Activated B cell treated with CpG ODN at 0.5 μM for 24 hours (primary cell): Measurements from ENCODE around the gene OMA1. TPM values are rescaled to one million over a fixed set of nuclear protein-coding genes. Genes with fewer than 3 reads are reported as not detected.

Experiments used
- ATAC-seq: fragments of 200-7000 bp; cut with Tn5 transposase; one replicate; pipeline ENCODE4 v1.10.0; 2021; ENCODE audit warnings: low read depth, mild to moderate bottlenecking, moderate library complexity
- CTCF ChIA-PET: fragments of 350-600 bp; sonication (Branson Sonifier 250); formaldehyde crosslinking; loops from one replicate; lab custom pipeline; 2021; ENCODE audit warnings: antibody characterized with exemption; lab: Charles Lee
- POLR2A ChIA-PET: fragments of 350-600 bp; sonication (Branson Sonifier 250); formaldehyde crosslinking; loops from one replicate; lab custom pipeline; 2021; ENCODE audit warnings: antibody characterized with exemption; lab: Charles Lee
- DNase-seq: peaks from one replicate; pipeline ENCODE4 v3.0.0; 2022
- H3K27ac Mint-ChIP-seq: one replicate; pipeline ENCODE4 v1.8.0; 2020; ENCODE audit warnings: mixed read lengths
- H3K27me3 Mint-ChIP-seq: one replicate; pipeline ENCODE4 v1.8.0; 2021; ENCODE audit warnings: mixed read lengths
- H3K36me3 Mint-ChIP-seq: one replicate; pipeline ENCODE4 v1.8.0; 2021; ENCODE audit warnings: low read depth, mixed read lengths
- H3K4me1 Mint-ChIP-seq: one replicate; pipeline ENCODE4 v1.8.0; 2021; ENCODE audit warnings: mixed read lengths
- H3K4me3 Mint-ChIP-seq: one replicate; pipeline ENCODE4 v1.8.0; 2020; ENCODE audit warnings: mild to moderate bottlenecking, mixed read lengths
- H3K9me3 Mint-ChIP-seq: one replicate; pipeline ENCODE4 v1.8.0; 2020; ENCODE audit warnings: mixed read lengths
- intact Hi-C: fragments of 100-400 bp; cut with micrococcal nuclease; formaldehyde crosslinking; loops from one replicate; pipeline ENCODE4 v1.15.1; 2024
- total RNA-seq: library from RNA; stranded (reverse); gene quantifications from 2 replicates; pipeline ENCODE4 v1.2.3, GENCODE V29; 2022
- TF ChIP-seq, protein P1 (sequence below): fragments of 200-600 bp; IDR thresholded peaks from one replicate; pipeline ENCODE4 v1.8.0; 2022; ENCODE audit warnings: antibody characterized with exemption, mild to moderate bottlenecking

Gene OMA1
- total RNA-seq, 1 donor from 2014 or later = 48.7 TPM

DNA sequence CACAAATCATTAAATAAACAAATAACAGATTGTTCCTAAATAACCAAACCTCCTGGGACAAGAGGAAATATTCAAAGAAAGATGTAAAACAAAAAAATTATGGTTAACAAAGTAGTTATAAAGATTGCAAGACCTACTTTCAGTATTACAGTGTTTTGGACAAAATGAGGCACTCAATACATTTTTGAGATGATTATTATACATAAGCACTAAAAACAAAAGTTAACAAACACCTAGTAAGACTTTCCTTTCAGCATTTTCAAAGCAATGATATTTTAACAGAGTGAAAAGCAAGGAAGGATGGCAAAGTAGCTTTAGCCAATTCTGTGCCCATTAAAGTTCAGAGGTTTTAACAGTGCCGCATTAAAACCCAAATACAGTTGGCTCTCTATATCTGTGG, 17.2 kb downstream of the OMA1 start:
- Mint-ChIP-seq H3K27ac (no peak overlapping the region), H3K27me3 (no peaks in the 10 kb centered on the region), H3K4me1 (peaks cover 8% of the 10 kb centered on the region), H3K9me3 (no peaks in the 10 kb centered on the region), H3K36me3 (peaks cover 33% of the 10 kb centered on the region), H3K4me3 (no peak overlapping the region)
- CTCF ChIA-PET = no interaction called here
- POLR2A ChIA-PET = no interaction called here
- ATAC-seq (no peak), DNase-seq (no peak)
- intact Hi-C loops = no loop called here
- TF ChIP-seq, protein P1, sequence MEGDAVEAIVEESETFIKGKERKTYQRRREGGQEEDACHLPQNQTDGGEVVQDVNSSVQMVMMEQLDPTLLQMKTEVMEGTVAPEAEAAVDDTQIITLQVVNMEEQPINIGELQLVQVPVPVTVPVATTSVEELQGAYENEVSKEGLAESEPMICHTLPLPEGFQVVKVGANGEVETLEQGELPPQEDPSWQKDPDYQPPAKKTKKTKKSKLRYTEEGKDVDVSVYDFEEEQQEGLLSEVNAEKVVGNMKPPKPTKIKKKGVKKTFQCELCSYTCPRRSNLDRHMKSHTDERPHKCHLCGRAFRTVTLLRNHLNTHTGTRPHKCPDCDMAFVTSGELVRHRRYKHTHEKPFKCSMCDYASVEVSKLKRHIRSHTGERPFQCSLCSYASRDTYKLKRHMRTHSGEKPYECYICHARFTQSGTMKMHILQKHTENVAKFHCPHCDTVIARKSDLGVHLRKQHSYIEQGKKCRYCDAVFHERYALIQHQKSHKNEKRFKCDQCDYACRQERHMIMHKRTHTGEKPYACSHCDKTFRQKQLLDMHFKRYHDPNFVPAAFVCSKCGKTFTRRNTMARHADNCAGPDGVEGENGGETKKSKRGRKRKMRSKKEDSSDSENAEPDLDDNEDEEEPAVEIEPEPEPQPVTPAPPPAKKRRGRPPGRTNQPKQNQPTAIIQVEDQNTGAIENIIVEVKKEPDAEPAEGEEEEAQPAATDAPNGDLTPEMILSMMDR = no peak

DNA sequence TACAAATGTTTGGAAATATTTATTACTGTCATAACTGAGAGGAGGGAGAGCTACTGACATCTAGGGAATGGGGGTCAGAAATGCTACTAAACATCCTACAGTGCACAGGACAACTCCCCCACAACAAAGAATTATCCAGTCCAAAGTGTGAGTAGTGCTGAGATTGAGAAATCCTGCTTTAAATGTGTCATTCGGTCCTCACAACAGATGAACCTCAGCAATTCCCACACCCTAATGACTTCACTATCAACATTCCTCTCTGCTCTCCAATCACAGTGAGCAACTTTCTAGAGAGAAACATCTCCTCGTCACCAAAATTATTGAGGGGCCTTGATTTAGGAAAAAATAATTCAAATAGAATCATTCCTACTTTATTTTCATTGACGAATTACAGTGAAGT, 18.0 kb downstream of the OMA1 start:
- POLR2A ChIA-PET = no interaction called here
- intact Hi-C loops = no loop called here
- Mint-ChIP-seq H3K9me3 (no peaks in the 10 kb centered on the region), H3K27ac (no peak overlapping the region), H3K4me1 (peaks cover 8% of the 10 kb centered on the region), H3K36me3 (peaks cover 40% of the 10 kb centered on the region), H3K27me3 (no peaks in the 10 kb centered on the region), H3K4me3 (no peak overlapping the region)
- TF ChIP-seq, protein P1 = no peak
- CTCF ChIA-PET = interaction anchor here (0.8 to 2.3 kb wide), 2 partner anchors 12 to 124 kb away, joined by 3 to 8 read pairs; no protein-coding TSS in a partner anchor
- no peak for DNase-seq
- ATAC-seq = no peak

DNA sequence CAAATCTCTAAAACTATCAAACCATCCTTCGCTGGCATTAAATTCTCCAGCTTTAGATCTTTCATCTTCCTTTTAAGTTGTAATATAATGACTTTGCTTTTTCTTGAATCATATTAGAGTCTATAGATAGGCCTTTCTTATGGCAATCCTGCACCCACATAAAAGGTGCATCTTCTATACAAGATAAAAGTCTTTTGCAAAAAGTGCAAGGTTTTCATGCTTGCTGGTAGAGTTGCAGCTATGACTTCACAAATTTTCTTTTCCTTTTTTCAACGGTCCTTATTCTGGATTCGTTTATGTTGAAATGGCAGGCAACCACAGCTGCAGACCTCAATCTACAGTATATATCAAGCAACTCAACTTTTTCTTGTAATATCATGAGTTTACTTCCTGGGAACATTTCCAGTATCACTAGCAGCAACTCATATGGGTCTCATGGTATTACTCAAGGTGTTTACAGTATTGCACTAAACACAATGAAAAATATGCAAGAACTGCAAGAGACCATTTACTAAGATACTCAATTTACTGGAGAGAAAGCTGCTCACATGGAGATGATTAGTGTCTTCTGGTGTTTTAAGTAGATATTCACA, 22.1 kb downstream of the OMA1 start:
- no peak for DNase-seq
- TF ChIP-seq, protein P1 = no peak
- ATAC-seq = no peak
- no peak overlapping the region for H3K27ac Mint-ChIP-seq
- CTCF ChIA-PET = interaction anchor here (1.0 kb wide), 1 partner anchor 9 kb away, joined by 4 read pairs; no protein-coding TSS in a partner anchor
- no peaks in the 10 kb centered on the region for H3K4me1 Mint-ChIP-seq
- POLR2A ChIA-PET = interaction anchor here (0.5 kb wide), 1 partner anchor 160 kb away, joined by 6 read pairs; no protein-coding TSS in a partner anchor
- no peaks in the 10 kb centered on the region for H3K27me3 Mint-ChIP-seq
- H3K4me3 Mint-ChIP-seq = no peak overlapping the region
- intact Hi-C loops = no loop called here
- H3K36me3 Mint-ChIP-seq = peaks cover 65% of the 10 kb centered on the region
- no peaks in the 10 kb centered on the region for H3K9me3 Mint-ChIP-seq

DNA sequence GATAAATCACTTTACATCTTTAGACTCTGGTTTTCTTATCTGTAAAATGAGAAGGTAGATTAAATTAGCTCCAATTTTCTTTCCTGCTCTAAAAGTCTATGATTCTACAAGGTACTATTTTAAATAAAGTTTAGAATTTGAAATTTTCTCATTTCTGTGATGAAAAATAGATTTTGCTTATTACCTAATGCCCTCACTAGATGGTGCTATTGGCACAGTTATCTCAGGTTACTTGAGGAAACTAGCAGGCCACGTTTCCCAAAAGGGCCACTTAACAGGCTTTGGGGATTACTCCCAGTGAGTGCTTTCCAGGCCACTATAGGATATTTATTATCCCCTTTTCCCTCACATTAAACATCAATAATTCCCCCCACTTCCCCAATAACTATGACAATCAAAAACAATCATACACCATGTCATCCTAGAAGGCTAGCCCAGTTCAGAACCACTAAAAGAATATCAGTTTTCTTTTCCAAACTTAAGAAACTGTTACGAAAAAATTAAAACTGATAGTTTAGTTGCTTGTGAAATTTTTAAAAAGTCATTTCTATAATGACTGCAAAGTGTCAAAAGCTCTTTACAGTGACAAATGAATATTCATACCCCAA, 30.6 kb downstream of the OMA1 start:
- ATAC-seq (peak; percentile 52), DNase-seq (no peak)
- H3K9me3 Mint-ChIP-seq = peaks cover 2% of the 10 kb centered on the region
- intact Hi-C loops = loop anchor here (1.0 kb wide), 4 partner anchors 30 to 1431 kb away; partner anchors contain the start of gene OMA1
- peaks cover 2% of the 10 kb centered on the region for H3K4me1 Mint-ChIP-seq
- TF ChIP-seq, protein P1 = peak; percentile 65
- H3K27ac Mint-ChIP-seq = peak overlapping the region; percentile 36
- CTCF ChIA-PET = interaction anchor here (0.7 to 6.0 kb wide), 18 partner anchors 8 to 1432 kb away, joined by 3 to 73 read pairs (median 4); partner anchors contain the start of gene OMA1
- H3K4me3 Mint-ChIP-seq = no peak overlapping the region
- H3K27me3 Mint-ChIP-seq = no peaks in the 10 kb centered on the region
- H3K36me3 Mint-ChIP-seq = peaks cover 71% of the 10 kb centered on the region
- POLR2A ChIA-PET = interaction anchor here (0.6 to 2.1 kb wide), 3 partner anchors 29 to 142 kb away, joined by 3 to 13 read pairs (median 4); partner anchors contain the start of gene OMA1

DNA sequence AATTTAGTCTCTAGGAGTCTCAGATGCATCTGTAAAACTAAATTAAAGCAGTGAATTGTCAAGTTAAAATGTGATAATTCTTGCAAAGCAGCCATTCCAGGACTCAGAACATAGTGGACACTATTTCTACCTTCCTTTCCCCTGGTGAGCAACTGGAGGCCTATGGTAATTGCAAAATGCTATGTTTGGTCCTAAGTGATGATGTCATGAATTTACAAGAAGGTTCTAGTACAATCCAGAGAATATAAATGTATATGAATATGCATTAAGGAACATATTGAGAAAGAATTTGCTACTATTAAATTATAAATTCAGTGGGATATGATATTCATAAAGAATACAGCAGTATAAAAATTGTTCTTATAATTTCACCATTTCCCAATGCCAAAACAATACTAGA, 32.6 kb downstream of the OMA1 start:
- CTCF ChIA-PET = interaction anchor here (1.3 to 6.0 kb wide), 3 partner anchors 29 to 139 kb away, joined by 4 to 73 read pairs (median 55); partner anchors contain the start of gene OMA1
- POLR2A ChIA-PET = no interaction called here
- DNase-seq = no peak
- TF ChIP-seq, protein P1 = no peak
- H3K27ac Mint-ChIP-seq = no peak overlapping the region
- peaks cover 2% of the 10 kb centered on the region for H3K4me1 Mint-ChIP-seq
- intact Hi-C loops = no loop called here
- no peak for ATAC-seq
- peaks cover 3% of the 10 kb centered on the region for H3K9me3 Mint-ChIP-seq
- H3K36me3 Mint-ChIP-seq = peaks cover 72% of the 10 kb centered on the region
- no peak overlapping the region for H3K4me3 Mint-ChIP-seq
- no peaks in the 10 kb centered on the region for H3K27me3 Mint-ChIP-seq
